HCT116 (cell line): ENCODE data around the gene CNN1.
"Not testable (repeated sequence)": the region's sequence is repeated elsewhere in the genome, so short reads cannot be mapped to it uniquely, and the experiment has no call there.

Source experiments
- CBX3 ChIP-seq: IDR thresholded peaks from 2 replicates; pipeline ENCODE4 v1.6.1; 2012; ENCODE audit warnings: low read depth
- EZH2 ChIP-seq: fragments of 200-600 bp; sonication (generic); IDR thresholded peaks from 2 replicates; pipeline ENCODE4 v1.6.1; 2017; ENCODE audit warnings: antibody characterized with exemption, mixed run types
- POLR2A ChIP-seq: IDR thresholded peaks from 2 replicates; pipeline ENCODE4 v1.7.0; 2011; ENCODE audit warnings: borderline replicate concordance; ENCODE audit not compliant: insufficient read depth, insufficient read length; ENCODE audit errors: extremely low read depth
- RAD21 ChIP-seq: IDR thresholded peaks from 2 replicates; pipeline ENCODE4 v1.6.1; 2012; ENCODE audit warnings: low read depth, mild to moderate bottlenecking
- TCF7L2 ChIP-seq: IDR thresholded peaks from 2 replicates; pipeline ENCODE4 v1.7.0; 2011; ENCODE audit warnings: borderline replicate concordance, inconsistent platforms; ENCODE audit not compliant: insufficient read depth, insufficient read length; ENCODE audit errors: extremely low read depth
- ZNF274 ChIP-seq: fragments of 200-500 bp; sonication (Bioruptor generic); IDR thresholded peaks from 2 replicates; pipeline ENCODE4 v1.6.1; 2014; ENCODE audit warnings: mild to moderate bottlenecking, low read depth, low read length, inconsistent platforms
- TF ChIP-seq, protein P1 (sequence below), 3 experiments: fragments of 200-600 bp in 1 of 3; sonication (generic) in 1 of 3; IDR thresholded peaks in 2 of 3; conservative IDR thresholded peaks in 1 of 3; 2 replicates each; pipeline ENCODE4 v1.5.1; 2012 to 2017; ENCODE audit warnings: low read depth in 2 of 3, low read length in 2 of 3, antibody characterized with exemption in 1 of 3, borderline replicate concordance in 1 of 3, control low read depth in 1 of 3, mild to moderate bottlenecking in 1 of 3, mixed read lengths in 1 of 3, mixed run types in 1 of 3, moderate library complexity in 1 of 3; ENCODE audit not compliant: insufficient read depth in 1 of 3
- TF ChIP-seq, protein P2 (sequence below): IDR thresholded peaks from 2 replicates; pipeline ENCODE4 v1.6.1; 2011; ENCODE audit warnings: mild to moderate bottlenecking, low read length, moderate library complexity; ENCODE audit not compliant: insufficient replicate concordance; ENCODE audit errors: extremely low read depth
- TF ChIP-seq, protein P3 (sequence below): IDR thresholded peaks from 2 replicates; pipeline ENCODE4 v1.6.1; 2012

DNA sequence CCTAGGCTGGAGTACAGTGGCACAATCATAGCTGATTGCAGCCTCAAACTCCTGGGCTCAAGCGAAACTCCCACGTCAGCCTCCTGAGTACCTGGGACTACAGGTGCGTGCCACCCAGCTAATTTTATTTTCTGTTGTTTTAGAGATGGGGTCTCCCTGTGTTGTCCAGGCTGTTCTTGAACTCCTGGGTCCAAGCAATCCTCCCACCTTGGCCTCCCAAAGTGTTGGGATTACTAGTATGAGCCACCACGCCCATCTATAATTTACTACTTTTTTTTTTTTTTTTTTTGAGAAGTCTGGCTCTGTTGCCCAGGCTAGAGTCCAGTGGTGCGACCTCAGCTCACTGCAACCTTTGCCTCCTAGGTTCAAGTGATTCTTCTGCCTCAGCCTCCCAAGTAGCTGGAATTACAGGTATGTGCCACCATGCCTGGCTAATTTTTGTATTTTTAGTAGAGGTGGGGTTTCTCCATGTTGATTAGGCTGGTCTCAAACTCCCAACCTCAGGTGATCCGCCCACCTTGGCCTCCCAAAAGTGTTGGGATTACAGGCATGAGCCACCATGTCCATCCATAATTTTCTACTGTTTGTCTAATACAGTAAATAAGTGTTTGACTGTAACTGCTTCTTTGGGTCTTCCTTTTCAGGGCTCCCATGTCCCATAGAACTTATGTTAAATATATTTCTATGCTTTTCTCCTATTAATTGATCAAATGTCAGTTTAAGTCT lies 25.6 kb downstream of the CNN1 start:
- TF ChIP-seq, protein P1, sequence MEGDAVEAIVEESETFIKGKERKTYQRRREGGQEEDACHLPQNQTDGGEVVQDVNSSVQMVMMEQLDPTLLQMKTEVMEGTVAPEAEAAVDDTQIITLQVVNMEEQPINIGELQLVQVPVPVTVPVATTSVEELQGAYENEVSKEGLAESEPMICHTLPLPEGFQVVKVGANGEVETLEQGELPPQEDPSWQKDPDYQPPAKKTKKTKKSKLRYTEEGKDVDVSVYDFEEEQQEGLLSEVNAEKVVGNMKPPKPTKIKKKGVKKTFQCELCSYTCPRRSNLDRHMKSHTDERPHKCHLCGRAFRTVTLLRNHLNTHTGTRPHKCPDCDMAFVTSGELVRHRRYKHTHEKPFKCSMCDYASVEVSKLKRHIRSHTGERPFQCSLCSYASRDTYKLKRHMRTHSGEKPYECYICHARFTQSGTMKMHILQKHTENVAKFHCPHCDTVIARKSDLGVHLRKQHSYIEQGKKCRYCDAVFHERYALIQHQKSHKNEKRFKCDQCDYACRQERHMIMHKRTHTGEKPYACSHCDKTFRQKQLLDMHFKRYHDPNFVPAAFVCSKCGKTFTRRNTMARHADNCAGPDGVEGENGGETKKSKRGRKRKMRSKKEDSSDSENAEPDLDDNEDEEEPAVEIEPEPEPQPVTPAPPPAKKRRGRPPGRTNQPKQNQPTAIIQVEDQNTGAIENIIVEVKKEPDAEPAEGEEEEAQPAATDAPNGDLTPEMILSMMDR (IDR thresholded peaks at IDR 0.05 in 2 of 3, conservative IDR thresholded peaks at IDR 0.05 in 1 of 3; ENCODE audit: borderline replicate concordance in 1 of 3, insufficient read depth in 1 of 3, low read depth in 2 of 3, low read length in 2 of 3): not testable (repeated sequence)
- not testable (repeated sequence) for TF ChIP-seq EZH2, ZNF274, RAD21, POLR2A, TCF7L2, CBX3
- TF ChIP-seq, protein P2, sequence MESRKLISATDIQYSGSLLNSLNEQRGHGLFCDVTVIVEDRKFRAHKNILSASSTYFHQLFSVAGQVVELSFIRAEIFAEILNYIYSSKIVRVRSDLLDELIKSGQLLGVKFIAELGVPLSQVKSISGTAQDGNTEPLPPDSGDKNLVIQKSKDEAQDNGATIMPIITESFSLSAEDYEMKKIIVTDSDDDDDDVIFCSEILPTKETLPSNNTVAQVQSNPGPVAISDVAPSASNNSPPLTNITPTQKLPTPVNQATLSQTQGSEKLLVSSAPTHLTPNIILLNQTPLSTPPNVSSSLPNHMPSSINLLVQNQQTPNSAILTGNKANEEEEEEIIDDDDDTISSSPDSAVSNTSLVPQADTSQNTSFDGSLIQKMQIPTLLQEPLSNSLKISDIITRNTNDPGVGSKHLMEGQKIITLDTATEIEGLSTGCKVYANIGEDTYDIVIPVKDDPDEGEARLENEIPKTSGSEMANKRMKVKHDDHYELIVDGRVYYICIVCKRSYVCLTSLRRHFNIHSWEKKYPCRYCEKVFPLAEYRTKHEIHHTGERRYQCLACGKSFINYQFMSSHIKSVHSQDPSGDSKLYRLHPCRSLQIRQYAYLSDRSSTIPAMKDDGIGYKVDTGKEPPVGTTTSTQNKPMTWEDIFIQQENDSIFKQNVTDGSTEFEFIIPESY: not testable (repeated sequence)
- TF ChIP-seq, protein P3, sequence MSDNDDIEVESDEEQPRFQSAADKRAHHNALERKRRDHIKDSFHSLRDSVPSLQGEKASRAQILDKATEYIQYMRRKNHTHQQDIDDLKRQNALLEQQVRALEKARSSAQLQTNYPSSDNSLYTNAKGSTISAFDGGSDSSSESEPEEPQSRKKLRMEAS: not testable (repeated sequence)
